A549 (cell line): Measurements from ENCODE around the gene WFDC13.
"Not testable (repeated sequence)": the region's sequence is repeated elsewhere in the genome, so short reads cannot be mapped to it uniquely, and the experiment has no call there.

Experiments
- CBX8 ChIP-seq: fragments of 200-600 bp; sonication (generic); IDR thresholded peaks from 2 replicates; pipeline ENCODE4 v1.6.1; 2016
- TF ChIP-seq, protein P1 (sequence below): IDR thresholded peaks from 2 replicates; pipeline ENCODE4 v1.6.1; 2012
- TF ChIP-seq, protein P2 (sequence below): fragments of >200 bp; sonication (Bioruptor Twin); formaldehyde crosslinking; IDR thresholded peaks from 3 replicates; pipeline ENCODE4 v1.5.1; 2016
- TF ChIP-seq, protein P3 (sequence below): fragments of 150-350 bp; IDR thresholded peaks from 2 replicates; pipeline ENCODE4 v1.6.1; 2014; ENCODE audit warnings: low read depth, mild to moderate bottlenecking, low read length

DNA sequence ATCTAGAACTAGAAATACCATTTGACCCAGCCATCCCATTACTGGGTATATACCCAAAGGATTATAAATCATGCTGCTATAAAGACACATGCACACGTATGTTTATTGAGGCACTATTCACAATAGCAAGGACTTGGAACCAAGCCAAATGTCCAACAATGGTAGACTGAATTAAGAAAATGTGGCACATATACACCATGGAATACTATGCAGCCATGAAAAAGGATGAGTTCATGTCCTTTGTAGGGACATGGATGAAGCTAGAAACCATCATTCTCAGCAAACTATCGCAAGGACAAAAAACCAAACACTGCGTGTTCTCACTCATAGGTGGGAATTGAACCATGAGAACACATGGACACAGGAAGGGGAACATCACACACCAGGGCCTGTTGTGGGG lies 44.8 kb upstream of the WFDC13 start:
- TF ChIP-seq, protein P1, sequence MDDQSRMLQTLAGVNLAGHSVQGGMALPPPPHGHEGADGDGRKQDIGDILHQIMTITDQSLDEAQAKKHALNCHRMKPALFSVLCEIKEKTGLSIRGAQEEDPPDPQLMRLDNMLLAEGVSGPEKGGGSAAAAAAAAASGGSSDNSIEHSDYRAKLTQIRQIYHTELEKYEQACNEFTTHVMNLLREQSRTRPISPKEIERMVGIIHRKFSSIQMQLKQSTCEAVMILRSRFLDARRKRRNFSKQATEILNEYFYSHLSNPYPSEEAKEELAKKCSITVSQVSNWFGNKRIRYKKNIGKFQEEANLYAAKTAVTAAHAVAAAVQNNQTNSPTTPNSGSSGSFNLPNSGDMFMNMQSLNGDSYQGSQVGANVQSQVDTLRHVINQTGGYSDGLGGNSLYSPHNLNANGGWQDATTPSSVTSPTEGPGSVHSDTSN: not testable (repeated sequence)
- TF ChIP-seq, protein P2, sequence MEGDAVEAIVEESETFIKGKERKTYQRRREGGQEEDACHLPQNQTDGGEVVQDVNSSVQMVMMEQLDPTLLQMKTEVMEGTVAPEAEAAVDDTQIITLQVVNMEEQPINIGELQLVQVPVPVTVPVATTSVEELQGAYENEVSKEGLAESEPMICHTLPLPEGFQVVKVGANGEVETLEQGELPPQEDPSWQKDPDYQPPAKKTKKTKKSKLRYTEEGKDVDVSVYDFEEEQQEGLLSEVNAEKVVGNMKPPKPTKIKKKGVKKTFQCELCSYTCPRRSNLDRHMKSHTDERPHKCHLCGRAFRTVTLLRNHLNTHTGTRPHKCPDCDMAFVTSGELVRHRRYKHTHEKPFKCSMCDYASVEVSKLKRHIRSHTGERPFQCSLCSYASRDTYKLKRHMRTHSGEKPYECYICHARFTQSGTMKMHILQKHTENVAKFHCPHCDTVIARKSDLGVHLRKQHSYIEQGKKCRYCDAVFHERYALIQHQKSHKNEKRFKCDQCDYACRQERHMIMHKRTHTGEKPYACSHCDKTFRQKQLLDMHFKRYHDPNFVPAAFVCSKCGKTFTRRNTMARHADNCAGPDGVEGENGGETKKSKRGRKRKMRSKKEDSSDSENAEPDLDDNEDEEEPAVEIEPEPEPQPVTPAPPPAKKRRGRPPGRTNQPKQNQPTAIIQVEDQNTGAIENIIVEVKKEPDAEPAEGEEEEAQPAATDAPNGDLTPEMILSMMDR: not testable (repeated sequence)
- not testable (repeated sequence) for TF ChIP-seq CBX8
- TF ChIP-seq, protein P3, sequence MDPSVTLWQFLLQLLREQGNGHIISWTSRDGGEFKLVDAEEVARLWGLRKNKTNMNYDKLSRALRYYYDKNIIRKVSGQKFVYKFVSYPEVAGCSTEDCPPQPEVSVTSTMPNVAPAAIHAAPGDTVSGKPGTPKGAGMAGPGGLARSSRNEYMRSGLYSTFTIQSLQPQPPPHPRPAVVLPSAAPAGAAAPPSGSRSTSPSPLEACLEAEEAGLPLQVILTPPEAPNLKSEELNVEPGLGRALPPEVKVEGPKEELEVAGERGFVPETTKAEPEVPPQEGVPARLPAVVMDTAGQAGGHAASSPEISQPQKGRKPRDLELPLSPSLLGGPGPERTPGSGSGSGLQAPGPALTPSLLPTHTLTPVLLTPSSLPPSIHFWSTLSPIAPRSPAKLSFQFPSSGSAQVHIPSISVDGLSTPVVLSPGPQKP: not testable (repeated sequence)
